ENCODE results near the gene ZNF384.
"Not testable (repeated sequence)": the region's sequence is repeated elsewhere in the genome, so short reads cannot be mapped to it uniquely, and the experiment has no call there.

Gene ZNF384

DNA sequence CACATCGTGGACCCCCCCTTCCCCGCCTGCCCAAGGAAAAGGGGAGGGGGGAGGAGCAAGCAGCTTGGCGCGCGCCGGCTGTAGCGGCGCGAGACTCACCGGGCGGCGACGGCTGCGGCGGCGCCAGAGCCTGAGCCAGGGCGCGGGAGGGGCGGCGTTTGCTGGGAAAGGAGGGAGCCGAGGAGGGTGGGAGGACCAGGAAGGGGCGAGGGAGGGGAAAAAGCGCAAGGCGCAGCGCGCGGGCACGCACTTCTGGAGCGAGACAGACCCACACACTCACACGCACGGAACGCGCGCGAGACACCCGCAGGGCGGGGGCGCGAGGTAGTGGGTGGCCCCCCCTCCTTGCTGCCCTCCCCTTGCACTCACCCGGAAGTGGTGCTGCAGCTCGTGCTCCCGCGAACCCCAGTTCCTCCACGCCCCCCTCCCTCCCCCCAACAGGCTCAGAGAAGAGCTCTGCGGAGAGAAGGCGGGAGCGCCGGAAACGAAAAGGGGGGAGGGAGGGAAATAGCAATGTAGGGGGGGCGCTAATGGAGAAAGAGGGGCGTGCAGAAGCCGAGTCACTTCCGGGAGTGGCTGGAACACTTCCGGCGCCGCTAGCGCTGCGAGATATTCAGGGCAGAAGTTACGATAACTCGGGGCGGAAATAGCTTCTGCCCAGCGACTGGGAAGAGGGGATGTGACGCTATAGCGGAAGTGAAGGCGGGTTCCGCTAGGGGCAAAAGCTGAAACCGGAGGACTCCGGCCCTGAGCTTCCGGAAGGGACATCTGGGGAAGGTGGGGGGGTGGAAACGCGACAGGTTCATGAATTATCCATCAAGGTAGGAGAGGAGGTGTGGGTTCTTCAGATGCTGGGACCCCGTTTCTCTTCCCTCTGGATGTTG lies at the start of gene ZNF384:
TSS of gene ZNF384 (minus strand) at position 377 of the 884 bp plus-strand sequence. CDS start 9,855 bp downstream, outside the sequence.
- DNase-seq = peak; percentile 91

- no peak for DNase-seq
Measured at GRCh38 chr12:6736754-6737153, 47.6 kb upstream of the ZNF384 start.

DNA sequence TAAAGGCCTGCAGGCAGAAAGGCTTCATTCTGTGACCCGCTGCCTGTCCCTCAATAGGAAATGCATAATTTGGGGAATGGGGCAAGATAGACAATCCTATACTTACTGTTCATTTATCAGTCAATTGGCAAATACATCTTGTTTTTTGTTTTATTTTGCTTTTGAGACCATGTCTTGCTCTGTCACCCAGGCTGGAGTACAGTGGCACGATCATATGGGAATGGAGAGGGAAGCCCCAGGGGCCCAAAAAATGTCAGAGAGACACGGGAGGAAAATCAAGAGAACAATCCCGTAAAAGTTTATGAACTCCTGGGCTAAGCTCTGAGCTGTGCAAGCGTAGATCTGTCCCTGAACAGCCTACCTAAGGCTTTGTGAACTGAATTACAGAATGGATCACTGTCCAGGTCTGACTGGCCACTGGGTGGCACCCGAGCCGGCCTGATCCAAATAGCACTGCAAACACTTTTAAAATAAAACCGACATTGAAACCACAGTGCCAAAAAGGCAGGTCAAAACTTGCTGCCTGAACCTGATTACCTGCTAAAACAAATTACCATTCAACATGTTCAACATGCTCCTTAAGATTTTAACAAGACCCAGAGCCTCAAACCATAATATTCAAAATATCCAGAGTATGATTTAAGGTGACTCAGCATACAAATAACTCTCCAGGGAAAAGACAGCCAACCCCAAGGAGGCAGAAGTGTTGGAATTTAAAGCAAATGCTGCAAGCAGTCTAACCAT lies 46.4 kb upstream of the ZNF384 start:
- DNase-seq = no peak

GRCh38 chr12:6734506-6735387 lies 45.6 kb upstream of the ZNF384 start:
- no peak for DNase-seq

DNA sequence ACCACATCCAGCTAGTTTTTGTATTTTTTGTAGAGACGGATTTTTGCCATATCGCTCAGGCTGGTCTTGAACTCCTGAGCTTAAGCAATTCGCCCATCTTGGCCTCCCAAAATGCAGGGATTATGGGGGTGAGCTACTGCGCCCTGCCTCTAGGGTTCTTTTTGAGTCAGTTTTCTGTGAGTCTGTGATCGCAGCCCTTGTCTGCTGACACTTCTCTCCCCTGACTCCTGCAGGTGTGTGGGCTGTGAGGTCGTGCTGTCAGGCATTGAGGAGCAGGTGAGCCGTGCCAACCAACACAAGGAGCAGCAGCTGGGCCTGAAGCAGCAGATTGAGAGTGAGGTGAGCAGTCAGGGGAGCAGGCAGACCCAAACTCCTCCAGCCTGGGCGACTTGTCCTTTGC lies 41.0 kb upstream of the ZNF384 start:
- no peak for DNase-seq

GRCh38 chr12:6729186-6729585 lies 40.0 kb upstream of the ZNF384 start:
- DNase-seq = no peak

DNA sequence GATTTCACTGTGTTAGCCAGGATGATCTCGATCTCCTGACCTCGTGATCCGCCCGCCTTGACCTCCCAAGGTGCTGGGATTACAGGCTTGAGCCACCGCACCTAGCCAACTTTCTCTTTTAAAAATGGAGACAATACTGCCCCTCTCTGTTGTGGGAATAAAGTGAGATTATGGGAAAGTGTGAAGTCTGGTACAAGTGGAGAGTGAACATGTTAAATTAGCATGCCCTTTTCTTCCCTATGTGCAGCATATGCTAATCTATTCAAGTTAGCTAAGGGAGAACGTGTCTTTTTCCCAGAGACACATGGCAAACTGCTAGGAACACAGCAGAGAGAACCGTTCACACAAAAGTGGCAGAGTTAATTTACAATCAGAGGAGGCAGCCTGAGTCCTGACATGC lies 36.2 kb upstream of the ZNF384 start:
- DNase-seq = no peak

GRCh38 chr12:6724409-6724797 lies 35.2 kb upstream of the ZNF384 start:
- no peak for DNase-seq

DNA sequence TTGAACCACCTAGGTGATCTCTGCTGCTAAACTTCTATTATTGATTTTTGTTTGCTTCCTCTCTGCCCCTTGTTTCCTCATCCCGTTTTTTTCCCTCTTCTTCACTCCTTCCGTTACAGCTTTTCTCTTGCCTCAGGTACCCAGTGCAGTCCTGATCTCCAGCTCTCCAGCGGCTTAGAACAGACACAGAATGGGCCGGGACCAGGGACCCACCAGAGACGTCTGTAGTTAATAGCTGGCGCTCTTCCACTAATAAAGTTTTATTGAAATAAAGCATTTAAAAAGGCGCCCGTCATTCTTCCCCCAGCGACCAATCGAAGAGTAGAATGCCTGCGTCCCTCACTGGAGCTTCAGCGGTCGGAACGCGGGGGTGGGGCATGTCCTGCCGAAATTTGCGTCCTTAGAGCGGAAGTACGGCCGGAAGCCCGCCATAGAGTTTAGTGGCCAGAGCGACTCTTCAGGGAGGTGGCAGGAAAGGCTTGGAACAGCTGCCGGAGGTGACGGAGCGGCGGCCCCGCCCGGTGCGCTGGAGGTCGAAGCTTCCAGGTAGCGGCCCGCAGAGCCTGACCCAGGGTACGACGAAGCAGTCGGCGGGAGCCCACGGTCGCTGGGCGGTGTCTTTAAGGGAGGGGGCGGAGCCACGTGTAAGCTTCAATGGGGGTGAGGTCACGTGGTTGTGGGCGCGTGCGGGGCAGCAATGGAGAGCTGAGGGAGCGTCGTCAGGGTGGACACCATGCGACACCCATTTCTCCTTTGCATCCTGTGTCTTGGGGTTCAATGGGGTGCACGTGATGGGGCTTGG lies 34.6 kb upstream of the ZNF384 start, which contains the start of gene COPS7A:
TSS of gene COPS7A (plus strand) at position 440 of the 802 bp plus-strand sequence. CDS start 611 bp downstream, outside the sequence.
- DNase-seq = peak; percentile 99

DNA sequence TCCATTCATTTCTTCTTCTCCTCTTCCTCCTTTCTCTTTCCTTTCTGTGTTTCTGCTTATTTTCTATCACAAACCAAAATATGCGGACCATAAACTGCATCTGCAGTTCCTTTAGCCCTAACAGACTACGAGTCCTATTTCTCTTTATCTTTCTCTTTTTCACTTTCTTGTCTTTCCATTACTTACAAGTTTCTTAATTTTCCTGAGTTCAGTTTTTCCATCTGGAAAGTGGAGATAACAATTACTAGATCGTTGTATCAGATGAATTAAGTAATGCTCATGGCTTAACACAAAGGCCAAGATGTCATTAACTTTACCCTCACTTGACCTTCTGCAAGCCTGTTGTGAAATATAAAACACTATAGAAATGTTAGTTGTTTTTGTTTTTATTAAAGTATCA lies 33.7 kb upstream of the ZNF384 start:
- no peak for DNase-seq

DNA sequence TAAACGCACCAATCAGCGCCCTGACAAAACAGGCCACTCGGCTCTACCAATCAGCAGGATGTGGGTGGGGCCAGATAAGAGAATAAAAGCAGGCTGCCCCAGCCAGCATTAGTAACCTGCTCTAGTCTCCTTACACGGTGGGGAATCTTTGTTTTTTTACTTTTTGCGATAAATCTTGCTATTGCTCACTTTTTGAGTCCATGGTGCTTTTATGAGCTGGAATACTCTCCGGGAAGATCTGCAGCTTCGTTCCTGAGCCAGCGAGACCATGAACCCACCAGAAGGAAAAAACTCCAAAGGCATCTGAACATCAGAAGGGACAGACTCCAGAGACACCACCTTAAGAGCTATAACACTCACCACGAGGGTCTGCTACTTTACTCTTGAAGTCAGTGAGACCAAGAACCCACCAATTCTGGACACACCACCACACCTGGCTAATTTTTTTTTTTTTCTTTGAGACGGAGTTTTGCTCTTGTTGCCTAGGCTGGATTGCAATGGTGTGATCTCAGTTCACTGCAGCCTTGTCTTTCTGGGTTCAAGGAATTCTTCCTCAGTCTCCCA lies 27.8 kb upstream of the ZNF384 start:
- no peak for DNase-seq

DNA sequence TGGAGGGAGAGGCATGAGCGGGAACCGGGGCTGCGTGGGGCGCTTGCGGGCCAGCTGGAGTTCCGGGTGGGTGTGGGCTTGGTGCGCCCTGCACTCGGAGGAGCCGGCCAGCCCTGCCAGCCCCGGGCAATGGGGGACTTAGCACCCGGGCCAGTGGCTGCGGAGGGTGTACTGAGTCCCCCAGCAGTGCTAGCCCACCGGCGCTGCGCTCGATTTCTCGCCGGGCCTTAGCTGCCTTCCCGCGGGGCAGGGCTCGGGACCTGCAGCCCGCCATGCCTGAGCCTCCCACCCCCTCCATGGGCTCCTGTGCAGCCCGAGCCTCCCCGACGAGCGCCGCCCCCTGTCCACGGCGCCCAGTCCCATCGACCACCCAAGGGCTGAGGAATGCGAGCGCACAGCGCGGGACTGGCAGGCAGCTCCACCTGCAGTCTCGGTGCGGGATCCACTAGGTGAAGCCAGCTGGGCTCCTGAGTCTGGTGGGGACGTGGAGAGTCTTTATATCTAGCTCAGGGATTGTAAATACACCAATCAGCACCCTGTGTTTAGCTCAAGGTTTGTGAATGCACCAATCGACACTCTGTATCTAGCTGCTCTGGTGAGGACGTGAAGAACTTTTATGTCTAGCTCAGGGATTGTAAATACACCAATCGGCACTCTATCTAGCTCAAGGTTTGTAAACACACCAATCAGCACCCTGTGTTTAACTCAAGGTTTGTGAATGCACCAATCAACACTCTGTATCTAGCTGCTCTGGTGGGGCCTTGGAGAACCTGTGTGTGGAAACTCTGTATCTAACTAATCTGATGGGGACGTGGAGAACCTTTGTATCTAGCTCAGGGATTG lies 27.1 kb upstream of the ZNF384 start:
- DNase-seq = not testable (repeated sequence)

- DNase-seq = no peak
Measured at GRCh38 chr12:6708960-6709394, 19.8 kb upstream of the ZNF384 start.

DNA sequence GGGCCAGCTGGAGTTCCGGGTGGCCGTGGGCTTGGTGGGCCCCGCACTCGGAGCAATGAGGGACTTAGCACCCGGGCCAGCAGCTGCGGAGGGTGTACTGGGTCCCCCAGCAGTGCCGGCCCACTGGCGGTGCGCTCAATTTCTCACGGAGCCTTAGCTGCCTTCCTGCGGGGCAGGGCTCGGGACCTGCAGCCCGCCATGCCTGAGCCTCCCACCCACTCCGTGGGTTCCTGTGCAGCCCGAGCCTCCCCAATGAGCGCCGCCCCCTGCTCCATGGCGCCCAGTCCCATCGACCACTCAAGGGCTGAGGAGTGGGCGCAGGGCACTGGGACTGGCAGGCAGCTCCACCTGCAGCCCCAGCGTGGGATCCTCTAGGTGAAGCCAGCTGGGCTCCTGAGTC lies 19.2 kb upstream of the ZNF384 start:
- not testable (repeated sequence) for DNase-seq

DNA sequence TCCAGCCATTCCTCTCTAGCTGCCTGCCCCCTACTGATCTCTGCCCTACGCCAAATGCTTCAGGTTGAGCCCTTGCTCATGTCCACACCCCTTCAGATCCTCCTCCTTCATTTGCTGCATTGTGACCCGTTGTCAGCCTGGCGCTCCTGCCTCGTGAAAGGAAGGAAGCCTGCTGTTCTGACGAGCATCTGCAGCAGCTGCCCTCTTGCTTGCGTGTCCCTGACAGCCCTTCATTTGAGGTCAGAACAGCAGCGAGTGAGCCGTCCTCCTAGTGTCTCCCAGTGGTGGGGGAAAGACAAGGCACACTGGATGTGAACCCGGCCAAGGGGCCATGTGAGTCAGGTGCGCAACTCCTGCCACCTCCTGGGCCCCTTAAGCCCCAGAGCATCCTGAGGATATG lies 14.5 kb upstream of the ZNF384 start:
- no peak for DNase-seq

DNA sequence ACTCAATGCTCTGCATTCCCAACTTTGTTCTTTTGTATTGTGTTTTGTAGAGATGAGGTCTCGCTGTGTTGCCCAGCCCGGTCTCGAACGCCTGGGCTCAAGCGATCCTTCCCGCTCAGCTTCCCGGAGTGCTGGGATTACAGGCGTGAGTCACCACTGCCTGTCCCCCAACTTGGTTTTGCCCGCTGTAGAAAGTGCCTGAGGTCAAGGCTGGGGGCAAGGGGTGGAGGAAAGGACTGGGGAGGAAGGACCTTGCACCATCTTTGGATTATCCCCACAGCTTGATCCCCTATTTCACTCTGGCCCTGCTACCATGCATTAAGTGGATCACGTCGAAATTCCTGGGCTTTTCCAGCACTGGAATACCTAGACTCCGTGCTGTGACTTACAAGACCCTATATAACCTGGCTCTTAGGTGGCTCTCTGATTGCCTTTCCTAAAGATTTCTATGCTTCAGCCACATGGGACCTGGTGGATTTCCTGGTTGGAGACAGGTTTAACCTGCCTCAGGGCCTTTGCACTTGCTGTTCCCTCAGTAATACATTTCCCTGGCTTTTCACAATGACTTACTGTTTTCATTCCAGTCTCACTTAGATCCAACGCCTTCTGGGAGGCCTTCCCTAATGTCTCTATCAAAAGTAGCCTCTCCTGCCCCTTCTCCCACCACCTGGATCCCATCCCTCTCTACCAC lies 12.0 kb upstream of the ZNF384 start:
- DNase-seq = no peak

- no peak for DNase-seq
Measured at GRCh38 chr12:6700646-6701051, 11.5 kb upstream of the ZNF384 start, which contains the start of gene PIANP. Gene PIANP (minus strand): TSS chr12:6700815. CDS start chr12:6698061, 2,754 bp downstream.

DNA sequence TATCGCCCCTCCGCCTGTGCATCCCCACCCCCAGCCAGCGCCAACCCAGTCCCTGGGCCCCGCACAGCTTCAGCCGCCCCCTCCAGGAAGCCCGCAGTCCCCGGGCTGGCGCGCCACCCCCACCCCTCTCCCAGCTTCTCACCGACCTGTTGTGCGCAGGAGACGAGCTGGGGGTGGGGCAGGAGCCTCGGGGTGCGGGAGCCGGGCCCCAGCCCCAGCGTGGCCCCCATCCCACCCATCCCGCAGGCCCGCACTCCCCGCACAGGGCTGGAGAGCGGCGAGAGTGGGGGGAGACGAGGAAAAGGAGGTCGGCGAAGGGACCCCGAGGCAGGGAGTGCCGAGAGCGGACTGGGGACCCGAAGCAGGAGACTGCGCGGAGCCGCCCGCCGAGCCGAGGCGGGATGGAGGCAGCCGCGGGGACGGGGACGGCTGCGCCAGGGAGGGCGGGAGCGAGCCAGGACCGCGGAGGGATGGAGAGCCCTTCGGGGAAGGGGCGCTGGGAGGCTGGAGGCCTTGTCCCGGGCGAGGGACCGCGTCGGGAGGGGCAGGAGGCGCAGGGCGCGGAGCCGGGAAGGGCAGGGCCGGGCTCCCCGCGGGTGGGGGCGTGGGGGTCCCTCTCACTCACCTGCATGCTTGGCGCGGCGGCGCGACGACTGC lies 10.9 kb upstream of the ZNF384 start:
- no peak for DNase-seq

- DNase-seq = no peak
Measured at GRCh38 chr12:6699259-6699988, 10.2 kb upstream of the ZNF384 start.

Measured in KG1 (cell line).